ENCODE results near the gene TIGD6. TPM values are rescaled to one million over a fixed set of nuclear protein-coding genes. Genes with fewer than 3 reads are reported as not detected.
A peak's percentile ranks its signal among the peaks of the same experiment; 100 is the strongest.

The TIGD6 gene
- total RNA-seq, 1 donor from 2014 or later, result 5.8 TPM

- H3K27me3 ChIP-seq (ENCODE audit: control insufficient read depth, insufficient read depth, low read length), result no peaks in the 10 kb centered on the region
- TF ChIP-seq CTCF (IDR thresholded peaks at IDR 0.05; ENCODE audit: insufficient read depth, low read length, severe bottlenecking), result no peak
- no peak overlapping the region for H3K4me3 ChIP-seq (ENCODE audit: low read depth, low read length)
- no peak for DNase-seq (ENCODE audit: low read depth)
- FAIRE-seq, result no peak
- no peaks in the 10 kb centered on the region for H3K36me3 ChIP-seq (ENCODE audit: control insufficient read depth, insufficient read depth, low read length)
These were observed 33.5 kb downstream of the TIGD6 start for GRCh38 chr5:149966946-149967345.

DNA sequence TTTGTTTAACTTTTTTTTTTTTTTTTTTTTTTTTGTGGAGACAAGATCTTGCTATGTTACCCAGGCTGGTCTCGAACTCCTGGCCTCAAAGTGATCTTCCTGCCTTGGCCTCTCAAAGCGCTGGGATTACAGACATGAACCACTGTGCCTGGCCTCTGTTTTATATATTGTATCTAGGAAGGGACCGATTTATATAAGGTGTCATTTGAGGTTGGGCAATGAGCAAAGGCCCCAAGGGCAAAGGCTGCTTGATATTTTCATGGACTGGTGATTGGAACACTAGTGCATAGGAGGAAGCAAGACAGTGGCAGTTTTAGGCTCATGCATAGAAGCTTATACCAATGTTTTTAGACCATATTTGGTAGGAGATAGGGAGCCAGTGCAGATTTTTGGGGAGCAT is 36.7 kb downstream of the TIGD6 start:
- FAIRE-seq (no peak), DNase-seq (ENCODE audit: low read depth) (no peak)
- no peak overlapping the region for H3K4me3 ChIP-seq (ENCODE audit: low read depth, low read length)
- H3K36me3 ChIP-seq (ENCODE audit: control insufficient read depth, insufficient read depth, low read length), result no peaks in the 10 kb centered on the region
- no peak for TF ChIP-seq CTCF (IDR thresholded peaks at IDR 0.05; ENCODE audit: insufficient read depth, low read length, severe bottlenecking)
- H3K27me3 ChIP-seq (ENCODE audit: control insufficient read depth, insufficient read depth, low read length), result no peaks in the 10 kb centered on the region

DNA sequence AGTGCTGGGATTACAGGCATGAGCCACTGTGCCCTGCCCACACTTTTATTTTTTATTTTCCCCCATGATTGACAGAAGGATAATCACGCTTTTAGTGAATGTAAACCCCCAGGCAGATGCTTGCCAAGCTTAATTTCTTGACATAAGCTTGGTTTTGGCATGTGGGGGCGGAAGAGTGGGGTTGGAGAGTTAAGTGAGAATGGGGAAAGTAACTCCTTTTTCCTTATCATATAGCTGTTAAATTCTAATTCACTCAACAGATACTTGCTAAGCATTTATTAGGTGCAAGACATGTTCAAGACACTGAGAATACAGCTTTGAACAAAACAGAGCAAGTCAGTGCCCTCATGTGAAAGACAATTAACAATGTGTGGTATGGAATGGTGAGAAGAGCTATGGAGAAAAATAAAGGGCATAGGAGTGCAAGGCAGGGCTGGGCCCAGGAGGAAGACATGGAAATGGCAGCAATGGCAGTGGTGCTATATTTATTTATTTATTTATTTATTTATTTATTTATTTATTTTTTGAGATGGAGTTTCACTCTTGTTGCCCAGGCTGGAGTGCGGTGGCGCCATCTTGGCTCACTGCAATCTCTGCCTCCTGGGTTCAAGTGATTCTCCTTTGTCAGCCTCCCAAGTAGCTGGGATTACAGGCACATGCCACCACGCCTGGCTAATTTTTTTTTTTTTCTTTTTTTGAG is 37.7 kb downstream of the TIGD6 start:
- FAIRE-seq, result no peak
- no peak for TF ChIP-seq CTCF (IDR thresholded peaks at IDR 0.05; ENCODE audit: insufficient read depth, low read length, severe bottlenecking)

GRCh38 chr5:149961957-149962409 is 38.5 kb downstream of the TIGD6 start:
- DNase-seq (ENCODE audit: low read depth), result peak; percentile 61
- no peak overlapping the region for H3K4me3 ChIP-seq (ENCODE audit: low read depth, low read length)
- no peaks in the 10 kb centered on the region for H3K27me3 ChIP-seq (ENCODE audit: control insufficient read depth, insufficient read depth, low read length)
- peak; percentile 52 for TF ChIP-seq CTCF (IDR thresholded peaks at IDR 0.05; ENCODE audit: insufficient read depth, low read length, severe bottlenecking)
- no peaks in the 10 kb centered on the region for H3K36me3 ChIP-seq (ENCODE audit: control insufficient read depth, insufficient read depth, low read length)
- FAIRE-seq, result no peak

More for the DNA sequence above, 37.7 kb downstream of the TIGD6 start:
- no peak for DNase-seq (ENCODE audit: low read depth)
- Histone ChIP-seq H3K4me3 (ENCODE audit: low read depth, low read length) (no peak overlapping the region), H3K36me3 (ENCODE audit: control insufficient read depth, insufficient read depth, low read length) (no peaks in the 10 kb centered on the region), H3K27me3 (ENCODE audit: control insufficient read depth, insufficient read depth, low read length) (no peaks in the 10 kb centered on the region)

GRCh38 chr5:149961186-149961685 is 39.2 kb downstream of the TIGD6 start:
- DNase-seq (ENCODE audit: low read depth) (no peak), FAIRE-seq (no peak)
- Histone ChIP-seq H3K36me3 (ENCODE audit: control insufficient read depth, insufficient read depth, low read length) (no peaks in the 10 kb centered on the region), H3K27me3 (ENCODE audit: control insufficient read depth, insufficient read depth, low read length) (no peaks in the 10 kb centered on the region), H3K4me3 (ENCODE audit: low read depth, low read length) (peak overlapping the region; percentile 65)
- no peak for TF ChIP-seq CTCF (IDR thresholded peaks at IDR 0.05; ENCODE audit: insufficient read depth, low read length, severe bottlenecking)

Data from bronchial epithelial cell (primary cell).